Lower lobe of right lung (tissue), 2 donors: ENCODE results near the gene CNTROB. TPM values are rescaled to one million over a fixed set of nuclear protein-coding genes. Genes with fewer than 3 reads are reported as not detected.

ENCODE experiments used
- ATAC-seq, 2 donors: fragments of 200-7000 bp; cut with Tn5 transposase; one replicate each; pipeline ENCODE4 v1.9.1; 2020 to 2022; ENCODE audit warnings: mild to moderate bottlenecking in 2 of 2, moderate library complexity in 2 of 2
- DNase-seq: peaks from one replicate; pipeline ENCODE4 v3.0.0-alpha.2; 2020
- H3K27ac ChIP-seq: fragments of 200-600 bp; one replicate; pipeline ENCODE4 v1.8.0; 2022
- H3K27me3 ChIP-seq: fragments of 200-600 bp; one replicate; pipeline ENCODE4 v1.8.0; 2022; ENCODE audit warnings: low read depth
- H3K36me3 ChIP-seq: fragments of 200-600 bp; one replicate; pipeline ENCODE4 v1.8.0; 2022; ENCODE audit warnings: mild to moderate bottlenecking
- H3K4me1 ChIP-seq: fragments of 200-600 bp; one replicate; pipeline ENCODE4 v1.8.0; 2022
- H3K4me3 ChIP-seq: fragments of 200-600 bp; one replicate; pipeline ENCODE4 v1.8.0; 2022; ENCODE audit warnings: mild to moderate bottlenecking
- H3K9me3 ChIP-seq: fragments of 200-600 bp; one replicate; pipeline ENCODE4 v1.8.0; 2022
- intact Hi-C: fragments of 100-400 bp; cut with DNase I; formaldehyde crosslinking; loops from one replicate; pipeline ENCODE4 v1.11.0; 2022
- total RNA-seq: library from RNA; stranded (reverse); fragmentation: NEBNext Ultra II Directional; extraction: Animal tissue kit (Norgen Biotek cat#: 25700); gene quantifications from one replicate; pipeline ENCODE4 v1.2.1, GENCODE V29; 2021
- TF ChIP-seq, protein P1 (sequence below): fragments of 200-600 bp; IDR thresholded peaks from one replicate; pipeline ENCODE4 v1.8.0; 2022; ENCODE audit warnings: antibody characterized with exemption, mild to moderate bottlenecking
- donor health status: DM: no; HTN: yes; CAD: no; lungs with severe emphysema.

CNTROB gene
- total RNA-seq, 1 donor from 2014 or later = 56.2 TPM

DNA sequence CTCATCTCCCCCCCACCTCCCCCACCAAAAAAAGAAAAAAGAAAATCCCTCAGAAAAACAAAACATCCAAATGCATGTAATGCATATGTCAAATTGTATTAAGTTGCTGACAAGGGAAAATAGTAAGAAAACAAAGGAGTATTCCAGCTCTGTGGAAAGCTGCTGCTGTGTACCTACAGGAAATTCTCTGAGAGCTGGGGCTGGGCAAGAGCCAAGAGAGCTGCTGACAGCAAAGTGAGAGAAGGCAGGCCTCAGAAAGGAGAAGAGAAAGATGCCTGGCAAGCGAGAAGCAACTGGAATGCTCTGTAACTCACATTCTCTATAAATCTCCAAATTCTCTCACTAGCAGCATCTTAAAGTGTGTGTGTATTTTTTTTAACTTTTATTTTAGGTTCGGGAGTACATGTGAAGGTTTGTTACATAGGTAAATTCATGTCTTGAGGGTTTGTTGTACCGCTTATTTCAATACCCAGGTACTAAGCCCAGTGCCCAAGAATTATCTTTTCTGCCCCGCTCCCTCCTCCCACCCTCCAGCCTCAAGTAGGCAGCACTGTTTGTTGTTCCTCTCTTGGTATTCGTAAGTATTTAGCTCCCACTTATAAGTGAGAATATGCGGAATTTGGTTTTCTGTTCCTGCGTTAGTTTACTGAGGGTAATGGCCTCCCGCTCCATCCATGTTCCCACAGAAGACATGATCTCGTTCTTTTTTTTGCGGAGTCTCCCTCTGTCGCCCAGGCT is 24.4 kb downstream of the CNTROB start:
- DNase-seq = peak; percentile 67
- intact Hi-C loops = no loop called here
- ATAC-seq = peak; percentile 80 to 86

GRCh38 chr17:7959503-7960253 is 27.7 kb downstream of the CNTROB start:
- H3K27me3 ChIP-seq = no peaks in the 10 kb centered on the region
- intact Hi-C loops = no loop called here
- ATAC-seq (peak; percentile 85 to 87), DNase-seq (no peak)
- H3K4me1 ChIP-seq = no peaks in the 10 kb centered on the region
- no peaks in the 10 kb centered on the region for H3K36me3 ChIP-seq
- TF ChIP-seq, protein P1, sequence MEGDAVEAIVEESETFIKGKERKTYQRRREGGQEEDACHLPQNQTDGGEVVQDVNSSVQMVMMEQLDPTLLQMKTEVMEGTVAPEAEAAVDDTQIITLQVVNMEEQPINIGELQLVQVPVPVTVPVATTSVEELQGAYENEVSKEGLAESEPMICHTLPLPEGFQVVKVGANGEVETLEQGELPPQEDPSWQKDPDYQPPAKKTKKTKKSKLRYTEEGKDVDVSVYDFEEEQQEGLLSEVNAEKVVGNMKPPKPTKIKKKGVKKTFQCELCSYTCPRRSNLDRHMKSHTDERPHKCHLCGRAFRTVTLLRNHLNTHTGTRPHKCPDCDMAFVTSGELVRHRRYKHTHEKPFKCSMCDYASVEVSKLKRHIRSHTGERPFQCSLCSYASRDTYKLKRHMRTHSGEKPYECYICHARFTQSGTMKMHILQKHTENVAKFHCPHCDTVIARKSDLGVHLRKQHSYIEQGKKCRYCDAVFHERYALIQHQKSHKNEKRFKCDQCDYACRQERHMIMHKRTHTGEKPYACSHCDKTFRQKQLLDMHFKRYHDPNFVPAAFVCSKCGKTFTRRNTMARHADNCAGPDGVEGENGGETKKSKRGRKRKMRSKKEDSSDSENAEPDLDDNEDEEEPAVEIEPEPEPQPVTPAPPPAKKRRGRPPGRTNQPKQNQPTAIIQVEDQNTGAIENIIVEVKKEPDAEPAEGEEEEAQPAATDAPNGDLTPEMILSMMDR = no peak
- no peaks in the 10 kb centered on the region for H3K9me3 ChIP-seq
- H3K4me3 ChIP-seq = no peak overlapping the region
- peak overlapping the region; percentile 77 for H3K27ac ChIP-seq

More for the DNA sequence above, 24.4 kb downstream of the CNTROB start:
- Histone ChIP-seq H3K4me3 (no peak overlapping the region), H3K27me3 (no peaks in the 10 kb centered on the region), H3K9me3 (no peaks in the 10 kb centered on the region), H3K4me1 (no peaks in the 10 kb centered on the region), H3K27ac (peak overlapping the region; percentile 47), H3K36me3 (no peaks in the 10 kb centered on the region)
- TF ChIP-seq, protein P1 = no peak

DNA sequence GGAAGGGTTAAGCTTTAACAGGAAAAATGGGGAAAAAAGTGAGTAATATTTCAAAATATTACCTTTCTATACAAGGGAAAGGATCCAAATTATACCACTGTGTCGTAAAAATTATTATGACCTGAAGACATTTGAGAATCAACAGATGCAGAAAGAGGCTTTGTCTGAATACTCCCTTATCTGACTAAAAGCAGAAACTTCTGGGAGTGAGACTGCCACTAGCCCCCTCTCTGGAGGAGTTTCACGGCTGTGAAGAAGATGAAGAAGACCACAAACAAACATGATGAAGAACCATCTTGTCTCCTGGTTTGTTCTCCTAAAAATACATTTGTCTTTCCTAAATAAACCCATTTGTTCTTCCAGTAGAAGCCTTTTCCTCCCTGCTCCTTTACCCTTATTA is 29.4 kb downstream of the CNTROB start:
- Histone ChIP-seq H3K4me1 (no peaks in the 10 kb centered on the region), H3K27me3 (no peaks in the 10 kb centered on the region), H3K36me3 (no peaks in the 10 kb centered on the region), H3K27ac (no peak overlapping the region), H3K4me3 (no peak overlapping the region), H3K9me3 (no peaks in the 10 kb centered on the region)
- DNase-seq = no peak
- intact Hi-C loops = no loop called here
- TF ChIP-seq, protein P1 = no peak
- no peak for ATAC-seq

DNA sequence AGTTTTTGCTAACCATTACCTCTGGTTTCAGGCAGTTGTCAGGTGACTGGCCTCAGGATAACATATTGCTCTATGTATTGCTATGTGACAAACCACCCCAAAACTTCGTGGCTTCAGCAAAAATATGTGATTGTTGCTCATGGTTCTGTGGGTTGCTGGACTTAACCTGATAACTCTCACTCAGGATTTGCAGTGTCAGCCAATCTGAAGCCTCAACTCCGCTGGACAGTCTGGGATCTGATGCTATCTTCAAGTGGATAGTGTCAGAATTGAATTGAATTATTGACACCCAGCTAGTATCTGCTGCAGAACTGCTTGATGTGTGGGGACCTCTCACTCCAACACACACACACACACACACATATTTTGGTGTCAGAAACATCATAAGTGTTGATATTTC is 35.7 kb downstream of the CNTROB start:
- Histone ChIP-seq H3K36me3 (no peaks in the 10 kb centered on the region), H3K4me1 (no peaks in the 10 kb centered on the region), H3K27ac (no peak overlapping the region), H3K27me3 (no peaks in the 10 kb centered on the region), H3K9me3 (no peaks in the 10 kb centered on the region), H3K4me3 (no peak overlapping the region)
- no peak for ATAC-seq
- intact Hi-C loops = no loop called here
- TF ChIP-seq, protein P1 = no peak
- no peak for DNase-seq

- H3K4me3 ChIP-seq = no peak overlapping the region
- H3K27me3 ChIP-seq = no peaks in the 10 kb centered on the region
- no peaks in the 10 kb centered on the region for H3K36me3 ChIP-seq
- peaks cover 6% of the 10 kb centered on the region for H3K9me3 ChIP-seq
- H3K27ac ChIP-seq = no peak overlapping the region
- TF ChIP-seq, protein P1 = no peak
- peak; percentile 57 for DNase-seq
- ATAC-seq = peak; percentile 37 to 38
- intact Hi-C loops = no loop called here
- no peaks in the 10 kb centered on the region for H3K4me1 ChIP-seq
Observed at GRCh38 chr17:7969433-7969832, 37.4 kb downstream of the CNTROB start.
